HepG2 (cell line): ENCODE data around the gene C5orf52. TPM values are rescaled to one million over a fixed set of nuclear protein-coding genes. Genes with fewer than 3 reads are reported as not detected.
"Not testable (repeated sequence)": the region's sequence is repeated elsewhere in the genome, so short reads cannot be mapped to it uniquely, and the experiment has no call there.

Source experiments
- ATAC-seq: fragments of 200-7000 bp; cut with Tn5 transposase; 3 replicates; pipeline ENCODE4 v1.9.1; 2020; ENCODE audit warnings: mild to moderate bottlenecking, moderate library complexity
- BruUV-seq: library from RNA; stranded (reverse); fragments of 400-500 nt; replicated peaks from 2 replicates; lab custom pipeline; 2021; lab: Mats Ljungman, UMichigan
- CTCF ChIA-PET: fragments of 300-600 bp; formaldehyde crosslinking; extraction: SDS; loops from one replicate; lab custom pipeline; 2021; ENCODE audit warnings: low total read pairs, inconsistent platforms, low intra/inter-chr PET ratio; lab: Yijun Ruan, JAX
- POLR2A ChIA-PET: fragments of 350-600 bp; sonication (Branson Sonifier 250); formaldehyde crosslinking; loops from one replicate; lab custom pipeline; 2020; ENCODE audit warnings: antibody characterized with exemption, inconsistent platforms; lab: Yijun Ruan, JAX
- DNase-seq: peaks from one replicate; pipeline ENCODE4 v3.0.0-alpha.2; 2015; ENCODE audit warnings: low spot score
- FAIRE-seq: peaks from 3 replicates; lab custom pipeline; 2011; peaks lifted over from hg19 to GRCh38; lab: Jason Lieb, UNC
- H2AFZ ChIP-seq: one replicate; pipeline ENCODE4 v1.6.1; 2011; ENCODE audit warnings: low read length, inconsistent platforms
- H3K27ac ChIP-seq: fragments of 300-600 bp; 3 replicates; pipeline ENCODE4 v1.8.0; 2011; ENCODE audit warnings: mixed run types, mild to moderate bottlenecking, mixed read lengths, low read length, inconsistent platforms; ENCODE audit not compliant: insufficient read depth; ENCODE audit errors: extremely low read length
- H3K27me3 ChIP-seq, 2 experiments: fragments of 200-600 bp in 1 of 2; 2 replicates in 1 of 2; 3 replicates in 1 of 2; pipeline versions ENCODE4 v1.6.0 to v1.8.0; 2011; ENCODE audit warnings: low read length in 2 of 2, mild to moderate bottlenecking in 2 of 2, moderate library complexity in 2 of 2, inconsistent platforms in 1 of 2; ENCODE audit not compliant: insufficient read depth in 2 of 2, control insufficient read depth in 1 of 2
- H3K36me3 ChIP-seq, 2 experiments: fragments of 200-600 bp in 1 of 2; replicated peaks in 1 of 2; 2 replicates in 1 of 2; 3 replicates in 1 of 2; pipeline versions ENCODE4 v1.5.1 to v1.8.0; 2011; ENCODE audit warnings: low read length in 2 of 2, inconsistent platforms in 1 of 2; ENCODE audit not compliant: insufficient read depth in 2 of 2, control insufficient read depth in 1 of 2
- H3K4me1 ChIP-seq: 2 replicates; pipeline ENCODE4 v1.5.1; 2012; ENCODE audit warnings: low read length, inconsistent platforms; ENCODE audit not compliant: insufficient read depth
- H3K4me2 ChIP-seq: 2 replicates; pipeline ENCODE4 v1.6.0; 2011; ENCODE audit warnings: low read depth, low read length, inconsistent platforms
- H3K4me3 ChIP-seq, 3 experiments: fragments of 200-600 bp in 1 of 3; sonication (generic), shearing (Covaris generic) in 1 of 3; replicated peaks in 1 of 3; 2 replicates each; pipeline ENCODE4 v1.5.1; 2011 to 2016; ENCODE audit warnings: low read length in 3 of 3, inconsistent platforms in 2 of 3, low read depth in 2 of 3, mild to moderate bottlenecking in 2 of 3, control low read depth in 1 of 3, mixed read lengths in 1 of 3; ENCODE audit not compliant: insufficient read depth in 1 of 3
- H3K79me2 ChIP-seq: one replicate; pipeline ENCODE4 v1.6.1; 2011; ENCODE audit warnings: low read length, inconsistent platforms; ENCODE audit not compliant: insufficient read depth
- H3K9ac ChIP-seq: 2 replicates; pipeline ENCODE4 v1.6.0; 2011; ENCODE audit warnings: mild to moderate bottlenecking, low read depth, low read length, inconsistent platforms; ENCODE audit not compliant: insufficient read depth
- H3K9me3 ChIP-seq: 2 replicates; pipeline ENCODE4 v1.5.1; 2012; ENCODE audit warnings: mild to moderate bottlenecking, low read length
- H4K20me1 ChIP-seq: 2 replicates; pipeline ENCODE4 v1.6.0; 2011; ENCODE audit warnings: inconsistent platforms, mild to moderate bottlenecking, low read length, moderate library complexity; ENCODE audit not compliant: insufficient read depth
- CSRNP1 ChIP-seq: sonication (generic); formaldehyde crosslinking; IDR thresholded peaks from 2 replicates; pipeline ENCODE4 v1.8.1; 2023; ENCODE audit warnings: mild to moderate bottlenecking, missing genetic modification reagents
- DRAP1 ChIP-seq: IDR thresholded peaks from 2 replicates; pipeline ENCODE4 v1.6.1; 2016; ENCODE audit warnings: missing genetic modification reagents, missing compliant biosample characterization
- HNRNPUL1 ChIP-seq: fragments of 200-400 bp; formaldehyde crosslinking; IDR thresholded peaks from 2 replicates; pipeline ENCODE4 v1.6.1; 2017; ENCODE audit warnings: low read depth, mild to moderate bottlenecking, low read length, moderate library complexity
- KDM4B ChIP-seq: sonication (generic); formaldehyde crosslinking; IDR thresholded peaks from 2 replicates; pipeline ENCODE4 v1.4.0; 2020; ENCODE audit warnings: missing genetic modification reagents
- MAFF ChIP-seq: IDR thresholded peaks from 2 replicates; pipeline ENCODE4 v1.6.1; 2011; ENCODE audit warnings: low read depth, low read length, improper control_type of control experiment
- NAIF1 ChIP-seq: sonication (generic); formaldehyde crosslinking; IDR thresholded peaks from 2 replicates; pipeline ENCODE4 v1.5.0; 2020; ENCODE audit warnings: mild to moderate bottlenecking, missing genetic modification reagents, borderline replicate concordance
- POGZ ChIP-seq: sonication (generic); formaldehyde crosslinking; IDR thresholded peaks from 2 replicates; pipeline ENCODE4 v1.4.0; 2020; ENCODE audit warnings: mild to moderate bottlenecking, missing genetic modification reagents
- RXRB ChIP-seq: IDR thresholded peaks from 2 replicates; pipeline ENCODE4 v1.6.1; 2016; ENCODE audit warnings: borderline replicate concordance, missing genetic modification reagents, missing compliant biosample characterization
- SSRP1 ChIP-seq: IDR thresholded peaks from 2 replicates; pipeline ENCODE4 v1.6.1; 2016; ENCODE audit warnings: control low read depth
- TMF1 ChIP-seq: sonication (generic); formaldehyde crosslinking; IDR thresholded peaks from 2 replicates; pipeline ENCODE4 v1.8.1; 2022; ENCODE audit warnings: low read depth, missing genetic modification reagents
- ZNF350 ChIP-seq: sonication (generic); formaldehyde crosslinking; IDR thresholded peaks from 2 replicates; pipeline ENCODE4 v1.4.0; 2020; ENCODE audit warnings: mild to moderate bottlenecking, low read depth, missing genetic modification reagents, borderline replicate concordance
- ZNF441 ChIP-seq: sonication (generic); formaldehyde crosslinking; IDR thresholded peaks from 2 replicates; pipeline ENCODE4 v1.7.0; 2021; ENCODE audit warnings: missing genetic modification reagents, borderline replicate concordance
- ZNF468 ChIP-seq: sonication (generic); formaldehyde crosslinking; IDR thresholded peaks from 2 replicates; pipeline ENCODE4 v1.8.0; 2022; ENCODE audit warnings: mild to moderate bottlenecking, moderate library complexity, missing genetic modification reagents
- ZNF552 ChIP-seq: sonication (generic); formaldehyde crosslinking; IDR thresholded peaks from 2 replicates; pipeline ENCODE4 v1.9.0; 2022; ENCODE audit warnings: missing genetic modification reagents, mild to moderate bottlenecking, borderline replicate concordance
- ZNF644 ChIP-seq: IDR thresholded peaks from 2 replicates; pipeline ENCODE4 v1.6.1; 2016; ENCODE audit warnings: low read depth
- ZNF761 ChIP-seq: sonication (generic); formaldehyde crosslinking; conservative IDR thresholded peaks from 2 replicates; pipeline ENCODE4 v1.4.0; 2020; ENCODE audit warnings: mild to moderate bottlenecking, missing genetic modification reagents
- WGBS: methylation state at CpG from one replicate; pipeline ENCODE4 v1.1.6; 2017; ENCODE audit warnings: low lambda C conversion rate; 5-methylcytosine and 5-hydroxymethylcytosine counted together
- in situ Hi-C: cut with HindIII; loops from 2 replicates; pipeline ENCODE4 v1.10.0; 2017; ENCODE audit warnings: low pct_unique_long_range_greater_than_20kb; ENCODE audit not compliant: extremely low pct_ligation_motif_present
- intact Hi-C: fragments of 100-400 bp; cut with micrococcal nuclease; formaldehyde crosslinking; loops from one replicate; pipeline ENCODE4 v1.10.0; 2022; ENCODE audit not compliant: unreplicated experiment
- polyA plus RNA-seq, 8 experiments: library from polyadenylated mRNA; depleted of rRNA in 3 of 8; stranded (reverse) in 7 of 8; unstranded in 1 of 8; fragments of >200 nt; fragmentation: Illumina TruSeq in 4 of 8; extraction: Trizol in 4 of 8; gene quantifications; 2 replicates each; pipeline versions ENCODE4 v1.2.1 to v1.2.3, GENCODE V29; 2011 to 2016; ENCODE audit warnings: low read depth in 4 of 8, missing spikeins in 1 of 8, mixed read lengths in 1 of 8; ENCODE audit not compliant: insufficient read depth in 1 of 8
- total RNA-seq, 5 experiments: library from RNA; depleted of rRNA; stranded (reverse); fragments of >200 nt; fragmentation: Illumina TruSeq; extraction: Trizol; gene quantifications; 2 replicates each; pipeline ENCODE4 v1.2.3, GENCODE V29; 2016; ENCODE audit warnings: low read depth in 1 of 5

The C5orf52 gene
- total and polyA plus RNA-seq, 2 of the 13 experiments (the other 11 are each of a cell fraction or from before 2014, with no cell fraction given) = not detected

DNA sequence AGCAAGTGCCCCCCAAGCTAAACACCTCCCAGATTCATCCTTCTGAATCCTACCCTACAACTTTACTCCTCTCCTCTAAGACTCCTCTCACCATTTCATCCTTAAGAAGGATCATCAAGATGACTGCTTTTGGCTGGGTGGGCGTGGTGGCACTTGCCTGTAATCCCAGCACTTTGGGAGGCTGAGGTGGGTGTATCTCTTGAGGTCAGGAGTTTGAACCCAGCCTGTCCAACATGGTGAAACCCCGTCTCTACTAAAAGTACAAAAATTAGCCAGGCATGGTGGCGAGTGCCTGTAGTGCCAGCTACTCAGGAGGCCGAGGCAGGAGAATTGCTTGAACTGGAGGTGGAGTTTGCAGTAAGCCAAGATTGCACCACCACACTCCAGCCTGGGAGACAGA, 3.0 kb downstream of the C5orf52 start:
- intact Hi-C loops, H3K79me2 ChIP-seq, H3K36me3 ChIP-seq, H3K9me3 ChIP-seq, CTCF ChIA-PET, FAIRE-seq, DNase-seq, H4K20me1 ChIP-seq, H3K27me3 ChIP-seq, BruUV-seq, H2AFZ ChIP-seq, POLR2A ChIA-PET, H3K4me2 ChIP-seq, H3K27ac ChIP-seq, ATAC-seq, H3K9ac ChIP-seq, H3K4me3 ChIP-seq: not testable (repeated sequence)
- 32% methylated on average over 4 of the region's 4 CpGs for WGBS
- H3K4me1 ChIP-seq = peaks cover 15% of the 10 kb centered on the region; the same call in 1 of the 2 replicates
- in situ Hi-C loops = loop anchor here (5.0 kb wide), 1 partner anchor 68 kb away; the partner anchor contains the start of gene LSM11
- 0 out of 2 replicates have a peak, but pooled peaks have one; percentile 26 for TF ChIP-seq ZNF441 (CRISPR knock-in tag)

DNA sequence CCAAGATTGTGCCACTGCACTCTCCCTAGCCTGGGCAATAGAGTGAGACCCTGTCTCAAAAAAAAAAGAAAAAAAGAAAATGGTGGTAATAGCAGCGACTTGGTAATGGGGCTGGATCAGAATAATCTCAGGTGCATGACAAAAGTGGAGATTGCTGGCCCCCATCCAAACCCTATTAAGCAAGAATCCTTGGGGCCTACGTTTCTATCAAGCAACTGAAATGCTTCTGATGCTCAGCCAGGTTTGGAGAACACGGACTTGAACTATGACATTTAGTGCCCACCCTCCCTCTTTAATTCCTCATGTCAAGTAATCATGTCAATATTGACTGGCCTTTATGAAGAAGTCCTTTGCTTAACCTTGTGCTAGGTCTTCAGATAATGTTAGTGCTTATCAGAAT, 6.6 kb downstream of the C5orf52 start:
- ChIA-PET CTCF (no interaction called here), POLR2A (no interaction called here)
- FAIRE-seq (no peak), ATAC-seq (no peak), DNase-seq (no peak)
- no TSS peak for BruUV-seq
- H3K4me2 ChIP-seq = no peak overlapping the region
- WGBS = 19% methylated on average over 3 of the region's 3 CpGs
- in situ Hi-C loops = no loop called here
- H3K4me1 ChIP-seq = no peaks in the 10 kb centered on the region
- TF ChIP-seq ZNF552 (CRISPR knock-in tag) (no peak), KDM4B (CRISPR knock-in tag) (no peak), SSRP1 (CRISPR knock-in tag) (no peak), RXRB (CRISPR knock-in tag) (no peak), CSRNP1 (CRISPR knock-in tag) (no peak), ZNF468 (no peak), NAIF1 (no peak), ZNF644 (CRISPR knock-in tag) (no peak), POGZ (CRISPR knock-in tag) (no peak), ZNF761 (CRISPR knock-in tag) (no peak), MAFF (no peak), ZNF350 (CRISPR knock-in tag) (no peak), HNRNPUL1 (no peak), DRAP1 (no peak), TMF1 (no peak)
- intact Hi-C loops = no loop called here
- H3K9ac ChIP-seq = no peak overlapping the region
- H3K27me3 ChIP-seq = no peaks in the 10 kb centered on the region
- no peak overlapping the region for H3K4me3 ChIP-seq
- H3K79me2 ChIP-seq = no peaks in the 10 kb centered on the region
- no peaks in the 10 kb centered on the region for H3K9me3 ChIP-seq
- H4K20me1 ChIP-seq = no peaks in the 10 kb centered on the region
- H2AFZ ChIP-seq = no peak overlapping the region
- H3K27ac ChIP-seq = no peak overlapping the region
- no peaks in the 10 kb centered on the region for H3K36me3 ChIP-seq
